Smooth muscle cell (in vitro differentiated cells): ENCODE measurements around the gene KCNAB1. TPM values are rescaled to one million over a fixed set of nuclear protein-coding genes. Genes with fewer than 3 reads are reported as not detected.

Experiments
- DNase-seq: peaks from one replicate; lab custom pipeline; 2025; ENCODE audit not compliant: unreplicated experiment; lab: John Stamatoyannopoulos, UW
- H2AFZ ChIP-seq: fragments of 200-600 bp; sonication (generic); 2 replicates; pipeline ENCODE4 v1.6.0; 2016; ENCODE audit warnings: antibody characterized with exemption, low read depth, mild to moderate bottlenecking
- H3F3A ChIP-seq: fragments of 200-600 bp; sonication (generic); 2 replicates; pipeline ENCODE4 v1.6.0; 2017; ENCODE audit warnings: antibody characterized with exemption, low read depth
- H3K27ac ChIP-seq: fragments of 200-600 bp; sonication (generic); 2 replicates; pipeline ENCODE4 v1.5.1; 2016; ENCODE audit warnings: low read depth, mild to moderate bottlenecking
- H3K27me3 ChIP-seq: fragments of 200-600 bp; sonication (generic); 2 replicates; pipeline ENCODE4 v1.6.1; 2016; ENCODE audit warnings: low read depth, mild to moderate bottlenecking
- H3K36me3 ChIP-seq: fragments of 200-600 bp; sonication (generic); 2 replicates; pipeline ENCODE4 v1.5.1; 2016; ENCODE audit warnings: low read depth
- H3K4me1 ChIP-seq: fragments of 200-600 bp; sonication (generic); 2 replicates; pipeline ENCODE4 v1.5.1; 2016; ENCODE audit warnings: low read depth
- H3K4me2 ChIP-seq: fragments of 200-600 bp; sonication (generic); 2 replicates; pipeline ENCODE4 v1.6.0; 2016; ENCODE audit warnings: mild to moderate bottlenecking
- H3K4me3 ChIP-seq: fragments of 200-600 bp; sonication (generic); 2 replicates; pipeline ENCODE4 v1.5.1; 2016; ENCODE audit warnings: mild to moderate bottlenecking
- H3K79me2 ChIP-seq: fragments of 200-600 bp; sonication (generic); 2 replicates; pipeline ENCODE4 v1.6.0; 2016; ENCODE audit warnings: low read depth, mild to moderate bottlenecking
- H3K9ac ChIP-seq: fragments of 200-600 bp; sonication (generic); 2 replicates; pipeline ENCODE4 v1.6.0; 2016; ENCODE audit warnings: low read depth
- H3K9me3 ChIP-seq: fragments of 200-600 bp; sonication (generic); replicated peaks from 2 replicates; pipeline ENCODE4 v1.5.1; 2016; ENCODE audit warnings: low read depth
- H4K20me1 ChIP-seq: fragments of 200-600 bp; sonication (generic); 2 replicates; pipeline ENCODE4 v1.6.0; 2016; ENCODE audit warnings: low read depth
- CTCF ChIP-seq: fragments of 200-600 bp; sonication (generic); IDR thresholded peaks from 2 replicates; pipeline ENCODE4 v1.5.1; 2017; ENCODE audit warnings: borderline replicate concordance, mild to moderate bottlenecking, antibody characterized with exemption; ENCODE audit not compliant: insufficient read depth, poor library complexity, severe bottlenecking
- WGBS: methylation state at CpG from one replicate; pipeline ENCODE4 v1.1.7; 2016; ENCODE audit warnings: low lambda C conversion rate; 5-methylcytosine and 5-hydroxymethylcytosine counted together
- polyA plus RNA-seq: library from polyadenylated mRNA; unstranded; fragments of >200 nt; fragmentation: Nextera tagmentation; extraction: Ambion mirVana; gene quantifications from 2 replicates; pipeline ENCODE4 v1.2.1, GENCODE V29; 2016
- total RNA-seq: library from RNA; depleted of rRNA; stranded (reverse); fragments of >200 nt; gene quantifications from 2 replicates; pipeline ENCODE4 v1.2.3, GENCODE V29; 2014

Gene KCNAB1
- total and polyA plus RNA-seq, 2 experiments from 2014 or later: 0.36 to 1.0 TPM

GRCh38 chr3:156102267-156102931 lies 18.0 kb upstream of the KCNAB1 start:
- 81% methylated on average over 4 of the region's 4 CpGs for WGBS
- H3F3A ChIP-seq: no peaks in the 10 kb centered on the region

GRCh38 chr3:156106721-156107373 lies 13.5 kb upstream of the KCNAB1 start:
- H2AFZ ChIP-seq: no peak overlapping the region
- no peak for DNase-seq
- no peak overlapping the region for H3K4me3 ChIP-seq
- no peaks in the 10 kb centered on the region for H4K20me1 ChIP-seq
- H3K9ac ChIP-seq: no peak overlapping the region
- no peaks in the 10 kb centered on the region for H3K4me1 ChIP-seq
- no peaks in the 10 kb centered on the region for H3K9me3 ChIP-seq
- H3K4me2 ChIP-seq: no peak overlapping the region
- no peaks in the 10 kb centered on the region for H3K36me3 ChIP-seq
- no peak for TF ChIP-seq CTCF
- H3K27ac ChIP-seq: no peak overlapping the region
- H3K27me3 ChIP-seq: no peaks in the 10 kb centered on the region
- H3K79me2 ChIP-seq: no peaks in the 10 kb centered on the region
- H3F3A ChIP-seq: no peaks in the 10 kb centered on the region
- WGBS: 90% methylated on average over 7 of the region's 7 CpGs

More at GRCh38 chr3:156102267-156102931, 18.0 kb upstream of the KCNAB1 start:
- Histone ChIP-seq H3K9me3 (no peaks in the 10 kb centered on the region), H3K27me3 (no peaks in the 10 kb centered on the region), H4K20me1 (no peaks in the 10 kb centered on the region), H3K27ac (no peak overlapping the region), H3K4me2 (no peak overlapping the region), H3K36me3 (no peaks in the 10 kb centered on the region), H2AFZ (no peak overlapping the region), H3K4me3 (no peak overlapping the region), H3K9ac (no peak overlapping the region), H3K79me2 (no peaks in the 10 kb centered on the region), H3K4me1 (no peaks in the 10 kb centered on the region)
- no peak for TF ChIP-seq CTCF
- no peak for DNase-seq

GRCh38 chr3:156107504-156107903 lies 12.9 kb upstream of the KCNAB1 start:
- no peaks in the 10 kb centered on the region for H3K4me1 ChIP-seq
- H3F3A ChIP-seq: no peaks in the 10 kb centered on the region
- no peak overlapping the region for H3K4me2 ChIP-seq
- no peaks in the 10 kb centered on the region for H3K36me3 ChIP-seq
- H3K9me3 ChIP-seq: no peaks in the 10 kb centered on the region
- no peak overlapping the region for H2AFZ ChIP-seq
- no peaks in the 10 kb centered on the region for H4K20me1 ChIP-seq
- TF ChIP-seq CTCF: no peak
- no peaks in the 10 kb centered on the region for H3K79me2 ChIP-seq
- no peak overlapping the region for H3K9ac ChIP-seq
- 94% methylated on average over 5 of the region's 5 CpGs for WGBS
- no peak overlapping the region for H3K4me3 ChIP-seq
- no peaks in the 10 kb centered on the region for H3K27me3 ChIP-seq
- no peak for DNase-seq
- H3K27ac ChIP-seq: no peak overlapping the region
